Measurements from ENCODE around the gene MYOF. TPM values are rescaled to one million over a fixed set of nuclear protein-coding genes. Genes with fewer than 3 reads are reported as not detected.
A peak's percentile ranks its signal among the peaks of the same experiment; 100 is the strongest.

Gene MYOF
- total RNA-seq, 1 donor from 2014 or later, result 141 TPM

DNA sequence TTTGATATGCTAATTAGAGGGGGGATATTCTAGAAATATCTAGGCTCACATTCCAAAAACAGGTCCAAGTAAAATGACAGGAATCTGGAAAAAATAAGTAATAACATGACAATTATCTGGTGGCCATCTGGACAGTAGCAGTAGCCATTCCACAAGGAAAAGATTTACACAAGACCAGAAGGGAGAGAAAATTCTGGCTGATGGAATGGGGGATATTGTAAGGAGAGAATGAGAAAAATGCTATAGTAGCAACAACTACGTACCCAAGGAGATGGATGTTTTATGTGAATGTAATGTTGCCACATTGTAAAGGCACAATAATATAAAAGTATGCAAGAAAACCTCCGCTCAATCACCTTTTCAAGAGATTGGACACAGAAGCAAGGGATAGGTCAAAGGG, 5.4 kb downstream of the MYOF start:
- no peak for DNase-seq (ENCODE audit: low read depth)
- TF ChIP-seq, protein P1, sequence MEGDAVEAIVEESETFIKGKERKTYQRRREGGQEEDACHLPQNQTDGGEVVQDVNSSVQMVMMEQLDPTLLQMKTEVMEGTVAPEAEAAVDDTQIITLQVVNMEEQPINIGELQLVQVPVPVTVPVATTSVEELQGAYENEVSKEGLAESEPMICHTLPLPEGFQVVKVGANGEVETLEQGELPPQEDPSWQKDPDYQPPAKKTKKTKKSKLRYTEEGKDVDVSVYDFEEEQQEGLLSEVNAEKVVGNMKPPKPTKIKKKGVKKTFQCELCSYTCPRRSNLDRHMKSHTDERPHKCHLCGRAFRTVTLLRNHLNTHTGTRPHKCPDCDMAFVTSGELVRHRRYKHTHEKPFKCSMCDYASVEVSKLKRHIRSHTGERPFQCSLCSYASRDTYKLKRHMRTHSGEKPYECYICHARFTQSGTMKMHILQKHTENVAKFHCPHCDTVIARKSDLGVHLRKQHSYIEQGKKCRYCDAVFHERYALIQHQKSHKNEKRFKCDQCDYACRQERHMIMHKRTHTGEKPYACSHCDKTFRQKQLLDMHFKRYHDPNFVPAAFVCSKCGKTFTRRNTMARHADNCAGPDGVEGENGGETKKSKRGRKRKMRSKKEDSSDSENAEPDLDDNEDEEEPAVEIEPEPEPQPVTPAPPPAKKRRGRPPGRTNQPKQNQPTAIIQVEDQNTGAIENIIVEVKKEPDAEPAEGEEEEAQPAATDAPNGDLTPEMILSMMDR (IDR thresholded peaks at IDR 0.05; ENCODE audit: insufficient read depth, low read length, poor library complexity, severe bottlenecking), result no peak
- no peaks in the 10 kb centered on the region for H3K36me3 ChIP-seq (ENCODE audit: control insufficient read depth, insufficient read depth, low read length)
- no peak overlapping the region for H3K4me3 ChIP-seq (ENCODE audit: low read depth, low read length)
- no peaks in the 10 kb centered on the region for H3K27me3 ChIP-seq (ENCODE audit: control insufficient read depth, insufficient read depth, low read length)

DNA sequence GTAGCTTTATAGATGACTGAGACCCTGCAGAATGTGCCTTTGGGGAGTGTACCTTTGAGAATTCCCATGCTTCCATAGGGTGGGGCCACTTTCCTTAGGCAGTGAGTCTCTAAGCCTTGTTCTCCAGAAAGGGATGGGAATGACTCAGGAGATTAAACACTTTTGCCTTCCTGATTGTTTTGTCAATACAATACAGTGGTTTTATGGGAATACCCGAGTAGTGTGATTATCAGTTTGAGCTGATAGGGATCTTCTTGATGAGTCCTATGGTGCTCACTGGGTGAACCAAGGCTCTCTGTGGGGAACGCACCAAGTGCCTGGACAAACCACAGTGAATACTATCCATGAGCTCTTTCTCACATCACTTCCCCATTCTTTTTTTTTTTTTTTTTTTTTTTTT, 6.3 kb downstream of the MYOF start:
- Histone ChIP-seq H3K4me3 (ENCODE audit: low read depth, low read length) (no peak overlapping the region), H3K27me3 (ENCODE audit: control insufficient read depth, insufficient read depth, low read length) (no peaks in the 10 kb centered on the region), H3K36me3 (ENCODE audit: control insufficient read depth, insufficient read depth, low read length) (no peaks in the 10 kb centered on the region)
- TF ChIP-seq, protein P1 (IDR thresholded peaks at IDR 0.05; ENCODE audit: insufficient read depth, low read length, poor library complexity, severe bottlenecking), result no peak
- no peak for DNase-seq (ENCODE audit: low read depth)

DNA sequence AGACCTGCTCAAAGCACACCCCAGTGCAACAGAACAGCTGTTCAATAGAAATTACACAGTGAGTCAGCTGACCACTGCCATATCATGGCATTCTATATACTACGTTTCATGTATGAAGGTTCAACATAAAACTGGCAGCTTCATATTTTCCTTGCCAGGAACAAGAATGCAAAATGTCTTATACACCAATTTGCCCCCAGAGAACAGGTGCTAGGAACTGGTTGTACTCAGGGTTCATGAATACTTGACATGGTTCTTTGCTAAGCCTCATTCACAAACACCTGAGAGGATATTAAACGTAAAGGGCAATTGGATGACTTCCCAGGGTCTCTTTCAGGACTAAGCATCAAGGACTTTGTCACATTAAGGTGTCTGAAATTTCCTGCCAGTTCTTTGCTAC, 6.9 kb downstream of the MYOF start:
- H3K4me3 ChIP-seq (ENCODE audit: low read depth, low read length), result no peak overlapping the region
- TF ChIP-seq, protein P1 (IDR thresholded peaks at IDR 0.05; ENCODE audit: insufficient read depth, low read length, poor library complexity, severe bottlenecking), result no peak
- DNase-seq (ENCODE audit: low read depth), result no peak

DNA sequence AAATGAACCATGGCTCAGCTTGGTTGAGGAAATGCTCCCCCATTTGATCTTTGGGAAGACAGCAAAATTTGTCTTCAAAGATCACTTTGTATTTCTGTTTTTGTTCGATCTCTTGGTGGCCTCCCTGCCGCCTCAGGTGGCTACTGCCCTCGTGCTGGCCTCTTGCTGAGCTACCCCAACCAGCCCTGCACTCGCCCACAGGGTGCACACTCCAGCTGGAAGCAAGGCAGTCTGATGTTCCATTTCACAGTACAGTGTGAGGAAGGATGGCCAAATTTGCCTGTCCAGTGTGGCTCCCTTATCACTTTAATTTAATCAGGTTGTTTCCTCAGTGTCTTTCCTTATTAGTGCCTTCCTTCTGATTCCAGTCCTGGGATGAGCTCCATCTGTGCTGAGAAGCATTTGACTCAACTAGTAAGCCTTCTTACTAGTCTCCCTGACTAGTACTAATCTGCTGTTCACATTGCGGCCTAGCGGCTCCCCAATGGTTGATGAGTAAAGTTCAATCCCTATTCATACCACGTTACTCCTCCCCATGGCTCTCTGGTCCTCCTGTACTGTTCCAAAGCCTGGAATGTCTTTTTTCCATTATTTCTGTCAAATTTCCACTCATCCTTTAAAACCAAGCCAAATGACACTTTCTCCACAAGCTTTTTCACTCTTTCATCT, 8.2 kb downstream of the MYOF start:
- Histone ChIP-seq H3K36me3 (ENCODE audit: control insufficient read depth, insufficient read depth, low read length) (peaks cover 1% of the 10 kb centered on the region), H3K27me3 (ENCODE audit: control insufficient read depth, insufficient read depth, low read length) (no peaks in the 10 kb centered on the region), H3K4me3 (ENCODE audit: low read depth, low read length) (no peak overlapping the region)
- TF ChIP-seq, protein P1 (IDR thresholded peaks at IDR 0.05; ENCODE audit: insufficient read depth, low read length, poor library complexity, severe bottlenecking), result no peak
- no peak for DNase-seq (ENCODE audit: low read depth)

More for the DNA sequence above, 6.9 kb downstream of the MYOF start:
- Histone ChIP-seq H3K27me3 (ENCODE audit: control insufficient read depth, insufficient read depth, low read length) (no peaks in the 10 kb centered on the region), H3K36me3 (ENCODE audit: control insufficient read depth, insufficient read depth, low read length) (no peaks in the 10 kb centered on the region)

DNA sequence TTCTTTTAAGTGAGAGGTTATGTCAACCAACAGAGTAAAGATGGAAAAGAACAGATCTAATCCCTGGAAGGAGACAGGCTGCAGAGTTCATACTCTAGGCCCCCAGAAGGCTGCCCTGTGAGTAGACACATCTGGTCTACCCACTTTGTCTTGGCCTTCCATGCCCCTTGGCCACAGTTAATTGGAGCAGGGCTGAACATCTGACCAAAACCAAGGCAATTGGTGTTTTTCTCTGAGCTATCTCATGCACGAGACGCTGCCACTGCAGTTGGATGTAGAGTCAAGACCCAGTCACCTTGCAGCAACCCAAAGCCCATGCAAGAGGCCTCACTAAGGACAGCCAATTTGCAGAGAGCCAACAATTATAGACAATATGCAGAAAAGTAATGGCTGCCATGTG, 9.0 kb downstream of the MYOF start:
- Histone ChIP-seq H3K27me3 (ENCODE audit: control insufficient read depth, insufficient read depth, low read length) (no peaks in the 10 kb centered on the region), H3K36me3 (ENCODE audit: control insufficient read depth, insufficient read depth, low read length) (peaks cover 1% of the 10 kb centered on the region), H3K4me3 (ENCODE audit: low read depth, low read length) (no peak overlapping the region)
- no peak for DNase-seq (ENCODE audit: low read depth)
- TF ChIP-seq, protein P1 (IDR thresholded peaks at IDR 0.05; ENCODE audit: insufficient read depth, low read length, poor library complexity, severe bottlenecking), result no peak

DNA sequence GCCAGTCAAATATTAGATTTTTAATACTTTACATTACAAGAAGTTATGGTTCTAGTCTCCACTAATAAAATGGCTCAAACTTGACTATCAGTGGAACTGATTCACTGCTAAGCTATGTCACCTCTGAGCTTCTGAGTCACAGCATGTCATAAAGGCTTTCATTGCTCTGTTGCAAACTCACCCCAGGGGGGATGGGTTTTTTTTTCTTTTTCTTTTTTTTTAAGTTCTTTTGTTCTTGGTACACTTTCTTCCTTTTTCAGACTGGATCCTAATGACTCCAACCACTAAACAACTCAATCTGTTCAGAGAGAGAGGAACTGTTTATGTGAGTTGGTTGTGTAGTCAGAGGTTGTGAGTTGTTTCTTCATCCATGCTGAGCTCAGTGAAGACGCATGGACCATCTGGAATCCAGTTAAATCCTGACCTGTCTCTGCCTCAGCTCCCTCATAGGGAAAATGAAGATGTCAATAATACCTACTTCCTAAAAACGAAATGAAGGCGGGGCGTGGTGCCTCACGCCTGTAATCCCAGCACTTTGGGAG, 11.0 kb downstream of the MYOF start:
- no peak overlapping the region for H3K4me3 ChIP-seq (ENCODE audit: low read depth, low read length)
- H3K36me3 ChIP-seq (ENCODE audit: control insufficient read depth, insufficient read depth, low read length), result peaks cover 1% of the 10 kb centered on the region
- TF ChIP-seq, protein P1 (IDR thresholded peaks at IDR 0.05; ENCODE audit: insufficient read depth, low read length, poor library complexity, severe bottlenecking), result no peak
- no peaks in the 10 kb centered on the region for H3K27me3 ChIP-seq (ENCODE audit: control insufficient read depth, insufficient read depth, low read length)
- peak; percentile 93 for DNase-seq (ENCODE audit: low read depth)

Measured in kidney epithelial cell (primary cell).